CD4-positive, alpha-beta T cell treated with Interleukin-1 beta for 1 hour (primary cell): ENCODE data around the gene PDCD2L.
"Not testable (repeated sequence)": the region's sequence is repeated elsewhere in the genome, so short reads cannot be mapped to it uniquely, and the experiment has no call there.

Experiments
- DNase-seq, 2 donors: peaks; one replicate each; pipeline ENCODE4 v3.0.0-alpha.2; 2020 to 2022

Gene PDCD2L

GRCh38 chr19:34404109-34404909, at the start of gene PDCD2L:
Gene PDCD2L (plus strand): TSS chr19:34404399. CDS start chr19:34404431, 32 bp downstream.
- peak; percentile 91 to 92 for DNase-seq

- DNase-seq = no peak
Observed at GRCh38 chr19:34355201-34355600, 49.0 kb upstream of the PDCD2L start.

- DNase-seq = no peak
Observed at GRCh38 chr19:34356875-34357274, 47.3 kb upstream of the PDCD2L start.

- DNase-seq = no peak
Observed at GRCh38 chr19:34357431-34357830, 46.8 kb upstream of the PDCD2L start.

GRCh38 chr19:34359140-34359953, 44.9 kb upstream of the PDCD2L start:
- DNase-seq = peak; percentile 97 to 98

GRCh38 chr19:34359954-34360315, 44.3 kb upstream of the PDCD2L start:
- no peak for DNase-seq

- no peak for DNase-seq
Observed at GRCh38 chr19:34360354-34360909, 43.8 kb upstream of the PDCD2L start.

GRCh38 chr19:34362679-34363069, 41.5 kb upstream of the PDCD2L start:
- DNase-seq = no peak

- no peak for DNase-seq
Observed at GRCh38 chr19:34363094-34363493, 41.1 kb upstream of the PDCD2L start.

- DNase-seq = no peak
Observed at GRCh38 chr19:34363930-34364329, 40.3 kb upstream of the PDCD2L start.

- DNase-seq = no peak
Observed at GRCh38 chr19:34364462-34364829, 39.8 kb upstream of the PDCD2L start.

- peak; percentile 65 to 68 for DNase-seq
Observed at GRCh38 chr19:34364830-34365462, 39.3 kb upstream of the PDCD2L start, which contains the start of gene GPI. Gene GPI (plus strand): TSS chr19:34365196. CDS start chr19:34365267, 71 bp downstream.

GRCh38 chr19:34365463-34366401, 38.5 kb upstream of the PDCD2L start:
- DNase-seq = no peak

GRCh38 chr19:34366738-34367623, 37.2 kb upstream of the PDCD2L start:
- DNase-seq = peak; percentile 17 to 18

GRCh38 chr19:34367624-34367957, 36.6 kb upstream of the PDCD2L start:
- no peak for DNase-seq

- DNase-seq = no peak
Observed at GRCh38 chr19:34368338-34368737, 35.9 kb upstream of the PDCD2L start.

- not testable (repeated sequence) for DNase-seq
Observed at GRCh38 chr19:34369166-34369565, 35.0 kb upstream of the PDCD2L start.

- DNase-seq = no peak
Observed at GRCh38 chr19:34370117-34370516, 34.1 kb upstream of the PDCD2L start.

- no peak for DNase-seq
Observed at GRCh38 chr19:34370983-34371382, 33.2 kb upstream of the PDCD2L start.

- DNase-seq = no peak
Observed at GRCh38 chr19:34373601-34374288, 30.5 kb upstream of the PDCD2L start.
